Karpas-422 (cell line): ENCODE results near the gene HS3ST5. TPM values are rescaled to one million over a fixed set of nuclear protein-coding genes. Genes with fewer than 3 reads are reported as not detected.

Source experiments
- DNase-seq: peaks from one replicate; pipeline ENCODE4 v3.0.0-alpha.2; 2015
- H2AFZ ChIP-seq: fragments of 200-600 bp; sonication (generic); 2 replicates; pipeline ENCODE4 v1.6.1; 2014; ENCODE audit warnings: antibody characterized with exemption, low read length, mixed read lengths
- H3K27ac ChIP-seq: fragments of 200-600 bp; sonication (generic); 2 replicates; pipeline ENCODE4 v1.5.1; 2014; ENCODE audit warnings: mild to moderate bottlenecking, low read length, moderate library complexity
- H3K27me3 ChIP-seq: fragments of 200-600 bp; sonication (generic); 2 replicates; pipeline ENCODE4 v1.6.1; 2014; ENCODE audit warnings: low read length, mixed read lengths
- H3K36me3 ChIP-seq: fragments of 200-600 bp; sonication (generic); 2 replicates; pipeline ENCODE4 v1.6.1; 2014; ENCODE audit warnings: low read length, mixed read lengths; ENCODE audit not compliant: insufficient read depth
- H3K4me1 ChIP-seq: fragments of 200-600 bp; sonication (generic); 2 replicates; pipeline ENCODE4 v1.6.1; 2014; ENCODE audit warnings: mild to moderate bottlenecking, low read length, mixed read lengths
- H3K4me2 ChIP-seq: fragments of 200-600 bp; sonication (generic); 2 replicates; pipeline ENCODE4 v1.6.1; 2014; ENCODE audit warnings: low read length, low read depth, mild to moderate bottlenecking; ENCODE audit not compliant: poor library complexity, severe bottlenecking
- H3K4me3 ChIP-seq: fragments of 200-600 bp; sonication (generic); 2 replicates; pipeline ENCODE4 v1.5.1; 2014; ENCODE audit warnings: mild to moderate bottlenecking, antibody characterized with exemption, low read length, mixed read lengths
- H3K79me2 ChIP-seq: fragments of 200-600 bp; sonication (generic); 2 replicates; pipeline ENCODE4 v1.6.1; 2014; ENCODE audit warnings: mild to moderate bottlenecking, low read length, mixed read lengths
- H3K9ac ChIP-seq: fragments of 200-600 bp; sonication (generic); 2 replicates; pipeline ENCODE4 v1.6.0; 2014; ENCODE audit warnings: low read length
- H3K9me2 ChIP-seq: fragments of 200-600 bp; sonication (generic), shearing (Covaris generic); replicated peaks from 2 replicates; pipeline ENCODE4 v1.6.0; 2014; ENCODE audit warnings: mild to moderate bottlenecking, low read length, moderate library complexity; ENCODE audit not compliant: insufficient read depth
- H3K9me3 ChIP-seq: fragments of 300-700, 200-600 bp; sonication (generic); 2 replicates; pipeline ENCODE4 v1.6.1; 2014; ENCODE audit warnings: low read length, mixed read lengths
- H4K20me1 ChIP-seq: fragments of 200-600 bp; sonication (generic); 2 replicates; pipeline ENCODE4 v1.6.1; 2014; ENCODE audit warnings: mild to moderate bottlenecking, antibody characterized with exemption, low read length, low read depth; ENCODE audit not compliant: insufficient read depth
- total RNA-seq: library from RNA; depleted of rRNA; stranded (reverse); fragments of >200 nt; shearing (Covaris generic); gene quantifications from 2 replicates; pipeline ENCODE4 v1.2.3, GENCODE V29; 2014; ENCODE audit warnings: low replicate concordance

Gene HS3ST5
- total RNA-seq, 1 experiment from 2014 or later, result not detected

- Histone ChIP-seq H3K4me3 (no peak overlapping the region), H3K4me2 (no peak overlapping the region), H3K27me3 (no peaks in the 10 kb centered on the region), H3K27ac (no peak overlapping the region), H4K20me1 (no peaks in the 10 kb centered on the region), H3K4me1 (no peaks in the 10 kb centered on the region), H3K9ac (no peak overlapping the region), H3K9me2 (no peaks in the 10 kb centered on the region), H3K79me2 (no peaks in the 10 kb centered on the region), H3K9me3 (no peaks in the 10 kb centered on the region), H2AFZ (no peak overlapping the region), H3K36me3 (no peaks in the 10 kb centered on the region)
- DNase-seq, result no peak
These were observed 171.3 kb downstream of the HS3ST5 start for GRCh38 chr6:114171473-114171872.

DNA sequence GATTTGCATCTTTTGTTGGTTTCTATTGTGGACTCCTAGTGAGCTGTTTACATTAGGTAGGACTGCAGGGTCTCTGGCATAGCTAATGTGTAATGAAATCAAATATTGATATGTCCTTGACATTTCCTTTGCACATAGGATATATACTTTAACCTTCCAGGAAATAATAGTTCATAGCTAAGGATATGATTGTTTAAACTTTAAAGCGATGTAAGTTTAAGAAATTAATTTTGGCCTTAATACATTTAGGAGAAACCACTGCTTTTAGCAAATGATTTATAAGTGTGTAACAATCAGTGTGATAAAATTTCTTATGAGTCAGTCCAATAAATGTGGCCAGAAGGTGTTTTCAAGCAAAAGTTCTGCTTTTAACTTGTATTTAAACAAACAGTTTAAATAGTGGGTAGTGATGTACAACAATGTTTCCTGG lies 171.8 kb downstream of the HS3ST5 start:
- DNase-seq, result no peak
- H3K79me2 ChIP-seq, result no peaks in the 10 kb centered on the region
- no peak overlapping the region for H3K4me2 ChIP-seq
- no peak overlapping the region for H3K9ac ChIP-seq
- no peaks in the 10 kb centered on the region for H3K36me3 ChIP-seq
- H3K4me1 ChIP-seq, result no peaks in the 10 kb centered on the region
- no peaks in the 10 kb centered on the region for H4K20me1 ChIP-seq
- no peak overlapping the region for H2AFZ ChIP-seq
- H3K9me2 ChIP-seq, result no peaks in the 10 kb centered on the region
- no peak overlapping the region for H3K4me3 ChIP-seq
- no peaks in the 10 kb centered on the region for H3K9me3 ChIP-seq
- no peaks in the 10 kb centered on the region for H3K27me3 ChIP-seq
- H3K27ac ChIP-seq, result no peak overlapping the region

DNA sequence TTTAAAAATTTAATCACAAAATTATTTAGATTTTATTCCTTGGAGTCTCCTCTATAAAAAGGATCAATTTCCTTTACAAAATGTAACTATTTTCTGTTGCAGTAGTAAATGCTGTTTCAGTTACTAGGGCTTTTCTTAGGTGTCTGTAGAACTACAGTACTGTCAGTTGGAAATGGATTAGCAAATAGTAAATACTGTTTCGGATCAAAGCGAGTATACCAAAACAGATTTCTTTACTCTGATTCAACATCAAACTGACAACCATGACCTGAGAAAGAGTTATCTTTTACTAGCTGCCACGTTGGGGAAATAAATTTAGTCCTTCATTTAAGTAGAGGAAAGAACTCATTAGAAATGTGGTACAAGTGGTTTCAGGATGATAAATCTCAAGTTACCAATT lies 172.5 kb downstream of the HS3ST5 start:
- no peaks in the 10 kb centered on the region for H3K27me3 ChIP-seq
- no peak for DNase-seq
- no peak overlapping the region for H3K9ac ChIP-seq
- no peak overlapping the region for H2AFZ ChIP-seq
- H3K9me3 ChIP-seq, result no peaks in the 10 kb centered on the region
- no peaks in the 10 kb centered on the region for H3K36me3 ChIP-seq
- no peak overlapping the region for H3K27ac ChIP-seq
- H3K4me2 ChIP-seq, result no peak overlapping the region
- no peak overlapping the region for H3K4me3 ChIP-seq
- no peaks in the 10 kb centered on the region for H4K20me1 ChIP-seq
- H3K4me1 ChIP-seq, result no peaks in the 10 kb centered on the region
- no peaks in the 10 kb centered on the region for H3K9me2 ChIP-seq
- H3K79me2 ChIP-seq, result no peaks in the 10 kb centered on the region

GRCh38 chr6:114169763-114170162 lies 173.1 kb downstream of the HS3ST5 start:
- no peaks in the 10 kb centered on the region for H3K79me2 ChIP-seq
- DNase-seq, result no peak
- H3K9me3 ChIP-seq, result no peaks in the 10 kb centered on the region
- H3K4me2 ChIP-seq, result no peak overlapping the region
- H2AFZ ChIP-seq, result no peak overlapping the region
- no peaks in the 10 kb centered on the region for H3K27me3 ChIP-seq
- no peaks in the 10 kb centered on the region for H4K20me1 ChIP-seq
- H3K4me3 ChIP-seq, result no peak overlapping the region
- H3K4me1 ChIP-seq, result no peaks in the 10 kb centered on the region
- H3K27ac ChIP-seq, result no peak overlapping the region
- H3K9ac ChIP-seq, result no peak overlapping the region
- H3K36me3 ChIP-seq, result no peaks in the 10 kb centered on the region
- no peaks in the 10 kb centered on the region for H3K9me2 ChIP-seq

DNA sequence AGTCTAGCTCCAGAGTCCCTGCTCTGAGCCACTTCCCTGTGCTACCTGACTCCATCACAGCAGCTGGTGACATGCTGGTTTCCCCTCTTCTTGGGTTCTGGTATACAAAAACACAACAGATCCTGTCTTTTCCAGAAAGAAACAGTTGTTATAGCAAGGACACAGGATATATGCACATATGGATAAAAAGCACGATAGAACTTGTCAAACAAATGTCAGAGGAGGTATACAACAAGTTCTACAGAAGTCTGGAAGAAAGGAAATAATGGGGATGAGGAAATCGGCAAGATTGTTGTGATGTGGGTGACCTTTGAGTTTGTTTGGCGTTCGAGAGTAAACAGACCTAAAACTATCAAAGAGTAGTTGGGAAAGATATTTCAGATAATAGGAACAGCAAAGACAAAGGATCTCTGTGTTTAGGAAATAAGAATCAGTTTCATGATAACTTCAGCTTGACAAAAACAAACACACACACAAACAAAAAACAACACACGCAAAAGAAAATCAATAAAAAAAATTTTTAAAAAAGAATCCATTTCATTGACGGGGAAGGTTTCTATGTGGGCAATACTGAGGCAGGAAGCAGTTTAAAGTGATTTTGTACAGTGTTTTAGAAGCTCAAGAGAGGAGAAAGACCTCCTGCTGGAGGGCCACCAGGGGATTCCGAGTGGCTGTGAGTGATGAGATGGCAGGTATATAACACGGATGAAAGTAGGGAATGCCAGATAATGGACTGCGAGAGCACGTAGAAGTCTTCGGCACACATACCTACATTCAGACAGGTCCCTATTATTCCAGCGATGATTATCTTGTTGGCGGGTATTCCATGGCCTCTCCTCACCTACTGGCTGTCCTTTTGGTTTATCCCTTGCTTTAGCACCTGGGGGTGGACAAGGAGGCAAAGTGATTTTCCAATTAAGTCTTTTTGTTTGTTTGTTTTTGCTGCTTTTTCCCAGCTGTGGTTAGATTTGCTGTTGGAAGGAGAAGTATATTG lies 174.9 kb downstream of the HS3ST5 start:
- H2AFZ ChIP-seq, result no peak overlapping the region

GRCh38 chr6:114164207-114164606 lies 178.6 kb downstream of the HS3ST5 start:
- no peaks in the 10 kb centered on the region for H3K36me3 ChIP-seq
- no peak overlapping the region for H3K9ac ChIP-seq
- no peak overlapping the region for H3K27ac ChIP-seq
- H3K9me3 ChIP-seq, result no peaks in the 10 kb centered on the region
- H3K4me3 ChIP-seq, result no peak overlapping the region
- H2AFZ ChIP-seq, result no peak overlapping the region
- no peaks in the 10 kb centered on the region for H3K79me2 ChIP-seq
- no peaks in the 10 kb centered on the region for H4K20me1 ChIP-seq
- no peaks in the 10 kb centered on the region for H3K4me1 ChIP-seq
- DNase-seq, result no peak
- no peak overlapping the region for H3K4me2 ChIP-seq
- no peaks in the 10 kb centered on the region for H3K27me3 ChIP-seq
- H3K9me2 ChIP-seq, result no peaks in the 10 kb centered on the region

More for the DNA sequence above, 174.9 kb downstream of the HS3ST5 start:
- Histone ChIP-seq H3K4me3 (no peak overlapping the region), H3K4me1 (no peaks in the 10 kb centered on the region), H3K27ac (no peak overlapping the region), H3K36me3 (no peaks in the 10 kb centered on the region), H3K9me3 (no peaks in the 10 kb centered on the region), H3K27me3 (no peaks in the 10 kb centered on the region), H3K4me2 (no peak overlapping the region), H3K9ac (no peak overlapping the region), H3K79me2 (no peaks in the 10 kb centered on the region), H4K20me1 (no peaks in the 10 kb centered on the region), H3K9me2 (no peaks in the 10 kb centered on the region)
- no peak for DNase-seq

GRCh38 chr6:114162691-114163347 lies 180.0 kb downstream of the HS3ST5 start:
- Histone ChIP-seq H3K9me2 (no peaks in the 10 kb centered on the region), H4K20me1 (no peaks in the 10 kb centered on the region), H3K4me3 (no peak overlapping the region), H3K4me1 (no peaks in the 10 kb centered on the region), H3K4me2 (no peak overlapping the region), H3K9ac (no peak overlapping the region), H3K27me3 (no peaks in the 10 kb centered on the region), H3K36me3 (no peaks in the 10 kb centered on the region), H3K79me2 (no peaks in the 10 kb centered on the region), H2AFZ (no peak overlapping the region), H3K27ac (no peak overlapping the region), H3K9me3 (no peaks in the 10 kb centered on the region)
- no peak for DNase-seq

DNA sequence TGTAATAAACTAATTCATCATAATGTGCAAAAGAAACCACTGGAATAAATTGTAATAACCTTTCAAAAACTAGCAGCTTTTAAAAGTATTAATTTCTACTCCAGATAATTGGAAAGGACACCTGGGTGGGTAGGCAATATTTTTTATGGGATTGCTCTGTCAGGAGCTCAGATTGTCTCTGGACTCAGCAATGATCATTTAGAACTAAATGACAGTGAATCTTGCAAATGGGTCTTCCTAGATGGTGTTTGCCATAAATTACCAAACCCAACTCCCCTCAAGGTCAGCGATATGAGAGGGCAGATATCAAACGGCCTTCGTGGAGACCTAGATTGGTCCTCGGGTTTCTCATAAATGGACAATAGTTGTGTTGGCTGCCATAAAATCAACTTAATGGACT lies 181.9 kb downstream of the HS3ST5 start:
- Histone ChIP-seq H3K36me3 (no peaks in the 10 kb centered on the region), H3K27ac (no peak overlapping the region), H3K4me2 (no peak overlapping the region), H3K79me2 (no peaks in the 10 kb centered on the region), H3K4me1 (no peaks in the 10 kb centered on the region), H3K4me3 (no peak overlapping the region), H2AFZ (no peak overlapping the region), H3K9ac (no peak overlapping the region), H3K27me3 (no peaks in the 10 kb centered on the region), H3K9me2 (no peaks in the 10 kb centered on the region), H3K9me3 (no peaks in the 10 kb centered on the region), H4K20me1 (no peaks in the 10 kb centered on the region)
- no peak for DNase-seq
